K562 treated with DMSO at 1 percent for 12 hours (cell line): ENCODE measurements around the gene THEM4. TPM values are rescaled to one million over a fixed set of nuclear protein-coding genes. Genes with fewer than 3 reads are reported as not detected.

ENCODE experiments used
- total RNA-seq: library from RNA; unstranded; fragments of 300-600 nt; gene quantifications from 2 replicates; pipeline ENCODE4 v1.2.3, GENCODE V29; 2022; ENCODE audit not compliant: insufficient read depth

Gene THEM4
- 12.1 and 30.6 TPM in 2 replicates for total RNA-seq

DNA sequence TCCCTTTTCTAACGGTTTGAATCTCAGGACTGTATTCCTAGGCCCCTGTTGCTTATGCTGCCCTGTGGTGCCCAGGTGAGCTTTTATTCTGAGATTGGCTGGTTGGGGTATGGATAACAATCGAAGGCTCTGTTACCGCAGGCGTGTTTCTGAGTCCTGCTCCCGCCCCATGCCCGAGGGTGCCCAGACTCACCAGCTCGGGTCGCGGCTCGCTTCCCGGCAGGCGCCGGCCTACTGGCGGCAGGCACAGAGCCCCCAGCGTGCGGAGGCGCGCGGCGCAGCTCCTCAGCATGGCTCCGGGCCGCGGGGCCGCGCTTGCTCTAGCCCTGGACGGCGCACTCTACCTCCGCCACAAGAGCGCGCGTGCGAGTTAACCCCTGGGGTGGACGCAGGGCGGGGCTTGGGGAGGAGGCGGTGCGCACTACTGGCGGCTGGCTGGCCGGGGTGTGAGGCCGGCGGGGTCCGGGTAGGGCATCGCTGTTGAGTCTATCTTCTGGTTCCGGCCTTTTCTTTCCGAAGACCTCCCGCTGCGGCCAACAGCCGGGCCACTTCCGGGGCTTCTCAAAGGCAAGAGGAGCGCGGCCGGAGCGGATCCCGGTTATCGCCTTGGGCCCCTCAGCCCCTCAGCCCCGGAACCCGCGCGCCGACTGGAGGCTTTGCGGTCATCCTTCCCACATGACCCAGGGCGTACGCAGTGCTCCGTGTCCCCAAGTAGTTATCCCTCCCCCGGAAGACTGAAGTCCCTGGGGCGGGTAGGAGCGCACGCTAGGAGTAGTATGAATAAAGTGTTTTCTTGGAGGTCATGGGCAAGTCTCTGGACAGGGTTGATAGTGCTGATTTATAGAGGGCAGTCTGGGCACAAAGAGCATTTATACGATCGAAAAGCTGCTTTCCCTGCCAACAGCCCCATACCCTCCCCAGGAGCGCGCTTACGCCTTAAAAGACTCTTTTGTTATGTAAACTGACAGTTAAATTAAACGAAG, at the start of gene THEM4:
Gene THEM4 (minus strand): TSS at position 345 of the 983 bp plus-strand sequence. CDS start 53 bp downstream, at position 292.

GRCh38 chr1:151853411-151853943, 55.8 kb downstream of the THEM4 start, which contains the start of gene THEM5:
Gene THEM5, minus strand, starts transcription at chr1:151853712. Its CDS starts 147 bp downstream, at chr1:151853565.

GRCh38 chr1:151839457-151840403, 69.6 kb downstream of the THEM4 start, which contains the start of gene C2CD4D:
Gene C2CD4D, minus strand, starts transcription at chr1:151839820. Its CDS starts 831 bp downstream, at chr1:151838989.

DNA sequence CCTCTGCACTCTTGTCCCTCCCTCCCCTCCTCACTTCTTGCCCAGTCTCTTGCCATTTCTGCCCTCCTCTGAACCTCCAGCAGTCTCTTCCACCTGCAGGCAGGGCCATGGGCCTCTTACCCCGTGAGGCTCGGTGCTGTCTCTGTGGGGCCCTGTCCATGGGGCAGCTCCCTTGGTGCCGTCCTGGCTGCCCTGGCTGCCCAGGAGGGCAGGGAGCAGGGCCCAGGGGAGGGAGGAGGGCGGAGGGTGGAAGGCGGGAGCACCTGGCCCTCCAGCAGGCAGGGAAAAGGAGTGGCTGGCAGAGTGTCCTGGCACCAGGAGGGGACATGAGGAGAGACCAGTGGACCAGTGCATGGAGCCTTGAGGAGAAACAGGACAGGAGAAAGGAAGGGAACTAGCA, 77.7 kb downstream of the THEM4 start, which contains the start of gene RORC:
Gene RORC (minus strand): TSS at position 198 of the 400 bp plus-strand sequence. CDS start 38 bp downstream, at position 160.

Other genes starting within 250 kb of the THEM4 start
- not detected in 2 replicates for gene CELF3, start 192.7 kb downstream of the THEM4 start, total RNA-seq
- not detected in 2 replicates for gene RIIAD1, start 188.0 kb downstream of the THEM4 start, total RNA-seq
- gene MRPL9, start 146.0 kb downstream of the THEM4 start, total RNA-seq, result 86.0 and 90.4 TPM in 2 replicates
- 5.3 and 14.2 TPM in 2 replicates for gene TDRKH, start 119.0 kb downstream of the THEM4 start, total RNA-seq
- gene LINGO4, start 104.1 kb downstream of the THEM4 start, total RNA-seq, result not detected in 2 replicates
- not detected in 2 replicates for gene RORC, start 77.7 kb downstream of the THEM4 start, total RNA-seq
- gene C2CD4D, start 69.7 kb downstream of the THEM4 start, total RNA-seq, result not detected in 2 replicates
- not detected in 2 replicates for gene THEM5, start 55.8 kb downstream of the THEM4 start, total RNA-seq
- gene S100A10, start 84.3 kb upstream of the THEM4 start, total RNA-seq, result not detected in 2 replicates
- 532 and 585 TPM in 2 replicates for gene S100A11, start 127.5 kb upstream of the THEM4 start, total RNA-seq
- not detected in 2 replicates for gene TCHHL1, start 179.6 kb upstream of the THEM4 start, total RNA-seq
- not detected in 2 replicates for gene TCHH, start 205.9 kb upstream of the THEM4 start, total RNA-seq
- gene RPTN, start 249.7 kb upstream of the THEM4 start, total RNA-seq, result not detected in 2 replicates